Measurements from ENCODE around the gene WDR88.

GRCh38 chr19:33186431-33187182 is 54.7 kb downstream of the WDR88 start:
- TF ChIP-seq CTCF (optimal IDR thresholded peaks at IDR 0.05 in 1 of 3, IDR thresholded peaks at IDR 0.05 in 1 of 3, conservative IDR thresholded peaks at IDR 0.05 in 1 of 3; ENCODE audit: extremely low read depth in 1 of 3, insufficient read depth in 2 of 3, low read length in 3 of 3) (no peak), EZH2 (IDR thresholded peaks at IDR 0.05; ENCODE audit: low read length) (no peak)

All from keratinocyte (primary cell).